ENCODE measurements around the gene CDH23.

DNA sequence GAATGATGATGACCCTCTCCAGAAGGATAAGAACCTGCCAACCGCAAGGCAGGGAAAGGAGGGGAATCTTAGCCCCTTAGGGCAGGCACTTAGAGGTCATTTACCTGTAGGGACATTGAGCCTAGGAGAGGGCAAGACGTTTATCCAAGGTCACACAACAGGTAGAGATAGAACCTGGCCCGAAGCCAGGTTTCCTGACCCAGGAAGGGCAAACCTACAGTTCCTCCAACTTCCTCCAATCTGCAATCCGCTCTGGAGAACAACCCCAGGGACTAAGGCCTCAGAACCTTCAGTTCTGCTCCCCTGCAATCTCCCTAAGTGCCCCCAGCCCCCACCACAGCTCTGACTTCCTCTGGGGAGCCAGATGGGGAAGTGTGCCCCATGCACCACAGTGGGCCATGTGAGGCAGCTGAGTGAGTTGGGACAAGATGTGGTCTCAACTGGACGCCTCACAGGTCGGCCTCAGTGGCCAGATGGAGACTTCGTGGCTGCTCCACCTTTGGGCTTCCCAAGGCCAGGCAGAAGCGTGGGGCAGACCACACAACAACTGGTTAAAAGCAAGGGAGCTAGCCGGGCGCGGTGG is 455.7 kb downstream of the CDH23 start:
- TF ChIP-seq, protein P1, sequence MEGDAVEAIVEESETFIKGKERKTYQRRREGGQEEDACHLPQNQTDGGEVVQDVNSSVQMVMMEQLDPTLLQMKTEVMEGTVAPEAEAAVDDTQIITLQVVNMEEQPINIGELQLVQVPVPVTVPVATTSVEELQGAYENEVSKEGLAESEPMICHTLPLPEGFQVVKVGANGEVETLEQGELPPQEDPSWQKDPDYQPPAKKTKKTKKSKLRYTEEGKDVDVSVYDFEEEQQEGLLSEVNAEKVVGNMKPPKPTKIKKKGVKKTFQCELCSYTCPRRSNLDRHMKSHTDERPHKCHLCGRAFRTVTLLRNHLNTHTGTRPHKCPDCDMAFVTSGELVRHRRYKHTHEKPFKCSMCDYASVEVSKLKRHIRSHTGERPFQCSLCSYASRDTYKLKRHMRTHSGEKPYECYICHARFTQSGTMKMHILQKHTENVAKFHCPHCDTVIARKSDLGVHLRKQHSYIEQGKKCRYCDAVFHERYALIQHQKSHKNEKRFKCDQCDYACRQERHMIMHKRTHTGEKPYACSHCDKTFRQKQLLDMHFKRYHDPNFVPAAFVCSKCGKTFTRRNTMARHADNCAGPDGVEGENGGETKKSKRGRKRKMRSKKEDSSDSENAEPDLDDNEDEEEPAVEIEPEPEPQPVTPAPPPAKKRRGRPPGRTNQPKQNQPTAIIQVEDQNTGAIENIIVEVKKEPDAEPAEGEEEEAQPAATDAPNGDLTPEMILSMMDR (IDR thresholded peaks at IDR 0.05), result no peak
- no peak for TF ChIP-seq POLR2A (IDR thresholded peaks at IDR 0.05)

Data from transverse colon (tissue), 3 donors.